NCI-H1930 (cell line): ENCODE data around the gene OR4D5.

Source experiments
- DNase-seq, 2 experiments: peaks; one replicate each; lab custom pipeline; 2025; lab: John Stamatoyannopoulos, UW

Gene OR4D5

DNA sequence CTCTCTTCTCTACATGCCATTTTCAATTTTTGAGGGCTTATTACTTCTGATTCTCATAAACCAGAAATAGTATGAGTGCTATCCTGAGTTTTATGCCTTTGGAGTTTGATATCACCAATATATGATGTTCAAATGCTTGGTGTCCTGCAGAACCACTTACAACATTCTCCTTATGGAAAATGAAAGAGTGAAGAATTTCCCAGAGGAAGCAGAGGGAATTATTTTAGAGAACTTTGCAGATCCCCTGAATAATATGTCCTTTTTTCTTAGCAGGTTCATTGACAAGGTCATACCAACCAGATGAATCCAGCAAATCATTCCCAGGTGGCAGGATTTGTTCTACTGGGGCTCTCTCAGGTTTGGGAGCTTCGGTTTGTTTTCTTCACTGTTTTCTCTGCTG lies at the start of gene OR4D5:
OR4D5 (plus strand) TSS at position 301 of the 400 bp plus-strand sequence; CDS start at position 301, 0 bp downstream.
- no peak for DNase-seq

DNA sequence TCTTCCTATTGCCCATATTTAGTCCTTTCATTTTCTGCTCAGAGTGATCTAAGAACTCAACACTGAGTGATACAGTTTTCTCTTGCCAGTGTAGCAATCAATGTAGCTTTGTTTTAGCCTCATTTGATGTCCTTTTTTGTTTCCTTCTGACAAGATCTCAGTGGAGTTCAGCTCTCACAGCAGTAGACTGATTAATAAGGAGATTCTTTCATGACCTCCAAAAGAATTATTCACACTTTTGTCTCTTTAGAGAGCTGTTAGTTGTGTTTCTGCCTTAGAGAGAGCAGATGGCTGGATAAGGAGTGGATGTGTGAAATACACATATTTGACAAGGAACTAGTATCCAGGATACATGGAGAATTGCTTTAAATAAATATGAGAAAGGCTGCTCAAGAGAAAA lies 47.4 kb upstream of the OR4D5 start:
- DNase-seq = no peak

DNA sequence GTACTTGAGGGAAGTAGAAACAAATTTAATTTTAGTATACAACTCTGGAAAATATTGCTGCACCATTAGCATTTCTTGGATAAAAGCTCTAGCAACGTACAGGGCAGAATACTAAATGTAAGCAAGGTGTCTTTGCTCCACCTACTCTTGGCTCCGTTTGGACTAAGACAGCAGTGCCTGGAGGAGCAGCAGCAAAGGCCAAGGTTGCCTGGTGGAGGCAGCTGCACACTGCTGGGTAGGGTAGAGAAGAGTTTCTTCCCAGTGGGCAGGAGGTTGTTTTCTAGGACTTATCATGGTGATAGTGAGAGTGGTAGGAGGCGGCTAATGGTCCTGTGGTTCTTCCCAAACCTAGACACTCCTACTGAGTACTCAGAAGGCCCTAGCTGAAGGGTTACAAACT lies 39.6 kb upstream of the OR4D5 start:
- no peak for DNase-seq

DNA sequence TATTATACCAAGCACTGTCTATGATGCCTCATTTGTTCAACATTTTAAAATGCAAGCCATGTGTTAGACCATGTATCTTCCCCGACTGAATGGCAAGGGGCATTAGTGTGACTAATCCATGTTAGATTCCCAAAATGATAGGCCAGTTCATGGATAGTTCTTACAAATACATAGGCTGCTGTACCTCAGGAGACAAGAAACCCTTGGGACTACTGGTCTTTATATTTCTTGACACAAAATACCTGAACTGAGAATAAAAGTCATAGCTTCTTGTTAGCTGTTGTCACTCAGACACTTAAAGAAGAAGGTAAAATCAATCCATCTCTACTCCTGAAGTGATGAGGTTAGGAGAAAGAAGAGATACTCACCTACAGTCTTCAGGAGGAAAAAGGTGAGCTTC lies 37.5 kb upstream of the OR4D5 start, which contains the start of gene OR8D4:
OR8D4 (plus strand) TSS at position 301 of the 400 bp plus-strand sequence. CDS start 4,265 bp downstream, outside the sequence.
- no peak for DNase-seq

DNA sequence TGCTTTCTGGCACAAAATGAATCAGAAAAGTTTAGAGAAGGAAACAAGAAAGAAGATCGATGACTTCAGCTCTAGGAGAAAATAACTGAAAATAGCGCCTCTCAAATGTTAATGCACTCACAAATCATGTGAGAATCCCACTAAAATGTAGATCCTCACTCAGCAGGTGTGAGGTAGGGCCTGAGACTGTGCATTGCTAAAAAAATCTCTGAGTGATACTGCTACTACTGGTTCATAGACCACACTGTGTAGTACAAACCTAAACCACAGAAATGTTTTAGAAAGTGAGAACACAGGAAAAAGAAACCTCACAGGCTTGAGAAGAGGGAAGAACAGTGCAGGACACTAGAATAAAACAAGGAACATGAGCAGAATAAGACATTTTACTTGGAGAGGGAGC lies 35.5 kb upstream of the OR4D5 start:
- no peak for DNase-seq

DNA sequence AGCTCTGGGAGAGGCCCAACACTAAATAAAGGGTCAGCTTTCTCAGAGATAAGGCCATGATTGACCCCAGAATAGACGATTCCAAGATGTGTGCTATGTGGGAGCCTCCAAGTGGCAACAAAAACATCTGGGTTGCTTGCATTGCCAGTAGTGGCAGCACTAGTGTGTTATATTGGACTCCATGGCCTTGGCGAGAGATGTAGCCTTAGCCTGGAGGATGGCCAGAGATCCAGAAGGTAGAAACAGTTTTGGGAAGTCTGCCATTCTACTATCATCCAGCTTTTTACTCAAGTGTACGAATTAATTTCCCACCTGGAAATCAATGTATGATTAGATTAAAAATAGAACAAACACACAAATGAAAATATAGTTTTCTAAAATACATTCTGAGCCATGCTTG lies 34.5 kb upstream of the OR4D5 start:
- no peak for DNase-seq

DNA sequence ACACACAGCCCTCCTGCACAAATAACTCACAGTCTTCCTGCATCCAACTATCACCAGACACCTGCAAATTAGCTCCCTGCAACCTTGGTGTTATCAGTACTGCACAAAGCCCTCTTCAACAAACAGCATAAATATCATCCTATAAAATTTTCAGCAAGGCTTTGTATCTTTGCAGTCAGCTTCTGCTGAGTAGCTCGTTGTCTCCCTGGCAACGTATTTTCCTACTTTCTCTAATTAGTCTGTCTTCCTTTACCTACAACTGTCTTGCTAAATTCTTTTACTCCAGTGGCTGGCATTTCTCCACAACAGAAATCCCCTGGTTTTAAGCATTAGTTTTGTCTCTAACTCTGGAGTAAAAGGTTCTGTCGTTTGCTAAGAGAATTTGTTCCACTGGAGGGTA lies 33.6 kb upstream of the OR4D5 start:
- DNase-seq = no peak

DNA sequence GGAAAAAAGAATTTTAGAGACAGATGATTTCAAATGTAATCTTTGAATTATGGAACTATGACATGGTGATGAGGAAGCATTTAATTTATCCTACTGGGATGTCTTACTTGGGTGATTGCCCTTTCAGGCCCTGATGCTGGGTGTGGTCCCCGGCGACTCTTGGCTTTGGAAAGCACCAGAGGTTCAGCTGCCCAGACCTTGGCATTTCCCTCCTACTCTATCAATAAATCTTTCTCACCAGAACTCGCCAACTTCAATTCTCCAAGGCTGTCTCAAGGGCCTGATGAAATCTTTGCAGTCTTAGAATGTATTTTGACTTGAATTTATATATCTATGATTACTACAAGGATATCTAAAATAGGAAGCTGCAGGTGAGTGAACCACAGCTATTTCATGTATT lies 18.5 kb upstream of the OR4D5 start:
- DNase-seq = no peak

DNA sequence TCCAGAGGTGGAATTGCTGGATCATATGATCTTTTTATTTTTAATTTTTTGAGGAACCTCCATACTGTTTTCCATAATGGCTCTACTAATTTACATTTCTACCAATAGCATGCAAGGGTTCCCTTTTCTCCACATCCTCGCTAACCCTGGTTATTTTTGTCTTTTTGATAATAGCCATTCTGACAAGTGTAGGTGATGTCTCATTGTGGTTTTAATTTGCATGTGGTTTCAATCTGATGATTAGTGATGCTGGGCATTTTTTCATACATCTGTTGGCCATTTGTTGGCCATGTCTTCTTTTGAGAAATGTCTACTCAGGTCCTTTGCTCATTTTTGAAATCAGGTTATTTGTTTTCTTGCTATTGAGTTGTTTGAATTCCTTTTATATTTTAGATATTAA lies 15.4 kb upstream of the OR4D5 start:
- DNase-seq = no peak

DNA sequence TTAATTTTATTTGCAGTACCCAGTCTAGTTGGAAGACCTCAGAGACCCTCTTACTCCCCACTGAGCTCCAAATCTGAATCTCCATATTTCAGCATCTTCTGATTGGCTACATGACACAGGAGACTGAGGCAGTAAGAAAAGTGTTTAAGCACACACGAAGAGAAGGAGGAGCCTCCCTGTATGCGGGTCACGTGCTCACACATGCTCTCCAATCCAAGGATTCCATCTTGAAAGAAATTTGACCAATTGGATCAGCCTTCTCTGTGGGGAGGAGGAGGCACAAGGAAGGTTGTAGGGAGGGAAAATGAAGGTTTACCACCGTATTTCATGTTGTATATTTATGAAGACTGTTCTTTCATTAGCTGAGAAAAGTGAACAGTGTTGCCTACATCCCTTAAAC lies 3.0 kb downstream of the OR4D5 start:
- no peak for DNase-seq

DNA sequence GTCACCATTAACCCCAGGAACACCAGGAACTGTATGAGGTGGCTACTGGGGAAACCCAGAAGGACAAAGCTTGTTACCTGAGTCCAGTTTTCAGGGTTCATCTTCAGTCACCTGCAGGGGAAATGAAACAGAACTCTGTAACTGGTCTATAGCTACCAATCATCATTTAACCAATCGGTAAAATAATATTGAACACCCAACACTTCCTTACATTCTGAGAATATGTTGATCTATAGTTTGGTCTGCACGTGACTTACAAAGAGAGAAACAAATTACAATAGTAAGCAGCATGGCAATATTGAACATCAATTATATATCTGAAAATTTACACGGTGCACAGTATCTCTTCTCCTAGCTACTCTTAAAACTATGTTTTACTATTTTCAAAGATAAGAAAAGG lies 4.3 kb downstream of the OR4D5 start, which contains the start of gene OR6T1:
OR6T1 (minus strand) TSS at position 101 of the 400 bp plus-strand sequence; CDS start at position 101, 0 bp downstream.
- no peak for DNase-seq

DNA sequence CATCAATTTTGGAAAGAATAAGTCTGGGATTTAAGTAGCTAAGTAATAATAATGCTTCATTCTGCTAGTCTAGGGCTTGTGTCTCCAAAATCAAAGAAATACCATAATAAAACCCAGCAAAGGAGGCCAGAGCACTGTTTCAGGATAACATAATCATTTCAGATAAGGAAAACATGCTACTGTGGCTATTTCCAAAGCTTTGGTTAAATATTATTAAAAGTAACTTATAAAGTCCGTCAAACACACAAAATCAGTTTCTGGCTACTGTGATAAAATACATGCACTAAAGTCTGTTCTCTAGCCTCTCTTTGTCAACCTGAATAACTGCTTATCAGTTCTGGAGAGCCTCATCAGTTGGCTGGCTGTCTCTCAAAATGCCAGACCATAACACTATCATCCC lies 5.7 kb downstream of the OR4D5 start:
- no peak for DNase-seq

DNA sequence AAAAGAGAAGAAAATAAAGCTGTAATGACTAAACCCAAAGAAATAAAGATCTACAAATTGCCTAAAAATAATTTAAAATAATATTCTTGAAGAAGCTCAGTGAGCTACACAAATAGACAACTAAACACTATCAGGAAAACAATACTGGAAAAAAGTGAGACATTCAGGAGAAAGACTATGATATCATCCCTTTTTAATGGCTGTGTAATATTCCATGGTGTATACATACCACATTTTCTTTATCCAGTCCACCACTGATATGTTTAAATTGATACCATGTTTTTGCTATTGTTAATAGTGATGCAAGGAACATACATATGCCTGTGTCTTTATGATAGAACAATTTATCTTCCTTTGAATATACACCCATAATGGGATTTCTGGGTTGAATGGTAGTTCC lies 17.3 kb downstream of the OR4D5 start:
- DNase-seq = no peak

DNA sequence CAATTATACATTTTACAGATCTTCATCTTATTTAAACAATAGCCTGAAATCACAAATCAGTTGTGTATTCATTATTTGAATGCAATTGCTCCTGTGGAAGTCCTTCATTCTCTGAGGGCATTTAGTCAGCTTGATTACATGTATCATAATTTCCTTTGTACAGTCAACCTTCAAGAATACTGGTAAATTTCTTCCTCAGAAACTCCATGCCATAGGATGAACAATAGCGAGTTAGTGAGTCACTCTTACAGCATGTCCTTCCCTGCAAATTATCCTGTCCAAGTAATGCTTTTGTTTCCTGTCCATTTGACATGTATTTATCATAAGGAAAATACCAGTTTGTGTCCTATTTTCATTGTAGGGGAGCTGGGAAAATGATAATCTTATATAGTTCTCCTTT lies 34.4 kb downstream of the OR4D5 start:
- no peak for DNase-seq

DNA sequence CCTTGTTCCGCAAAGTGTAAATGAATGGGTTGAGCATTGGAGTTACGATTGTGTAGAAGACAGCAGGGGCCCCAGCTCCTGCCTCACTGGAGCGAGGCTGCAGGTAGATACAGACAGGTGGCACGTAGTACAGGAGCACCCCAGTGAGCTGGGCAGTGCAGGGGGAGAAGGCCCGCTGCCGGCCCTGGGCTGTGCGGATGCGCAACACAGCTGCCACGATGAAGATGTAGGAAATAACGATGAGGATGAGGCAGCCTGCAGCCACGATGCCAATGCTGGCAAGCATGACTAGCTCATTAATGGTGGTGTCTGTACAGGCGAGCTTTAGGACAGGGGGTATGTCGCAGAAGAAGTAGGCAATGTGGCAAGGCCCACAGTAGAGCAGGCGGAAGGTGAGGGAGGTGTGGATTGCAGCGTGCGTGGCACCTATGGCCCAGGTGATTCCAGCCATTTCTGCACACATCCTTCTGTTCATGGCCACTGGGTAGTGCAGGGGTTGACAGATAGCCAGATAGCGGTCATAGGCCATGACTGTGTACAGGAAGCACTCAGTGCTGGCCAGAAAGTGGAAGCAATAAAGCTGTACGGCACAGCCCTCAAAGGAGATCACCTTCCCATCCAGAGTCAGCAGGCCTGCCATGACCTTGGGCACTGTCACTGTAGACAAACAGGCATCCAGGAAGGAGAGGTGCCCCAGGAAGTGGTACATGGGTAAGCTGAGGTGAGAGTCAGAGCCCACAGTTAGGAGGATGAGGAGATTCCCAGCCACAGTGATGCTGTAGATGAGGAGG lies 37.5 kb downstream of the OR4D5 start:
- no peak for DNase-seq

DNA sequence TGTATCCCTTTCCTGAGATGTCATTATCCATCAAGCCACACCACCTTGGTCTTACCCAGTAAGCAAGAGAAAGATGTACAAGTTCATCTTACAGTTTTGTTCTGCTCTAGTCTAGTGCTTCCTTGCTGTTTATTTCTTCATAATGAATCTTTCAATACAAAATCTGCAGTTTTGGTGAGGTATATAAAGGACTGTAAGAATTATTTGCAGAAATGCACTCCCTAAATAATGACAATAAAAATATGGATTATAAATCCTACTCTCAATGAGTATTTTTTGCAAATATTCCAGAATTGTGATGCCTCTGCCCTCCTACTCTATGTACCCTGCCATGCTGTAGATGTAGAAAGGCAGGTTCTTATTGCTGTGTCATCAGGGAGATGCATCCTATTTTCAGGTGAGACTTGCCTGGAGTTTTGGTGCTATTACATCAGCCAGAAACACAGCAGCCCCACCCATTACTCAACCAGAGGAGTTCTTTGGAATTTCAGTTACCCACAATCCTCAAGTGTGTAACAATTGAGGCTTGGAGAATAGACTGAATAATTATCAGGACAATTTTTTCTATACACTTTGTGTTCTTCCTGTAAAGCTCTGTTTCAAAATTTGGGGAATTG lies 38.4 kb downstream of the OR4D5 start, which contains the start of gene OR10S1:
OR10S1 (minus strand) TSS at position 51 of the 617 bp plus-strand sequence. CDS start 117 bp downstream, outside the sequence.
- peak in 1 of 2 experiments; percentile 17 for DNase-seq

DNA sequence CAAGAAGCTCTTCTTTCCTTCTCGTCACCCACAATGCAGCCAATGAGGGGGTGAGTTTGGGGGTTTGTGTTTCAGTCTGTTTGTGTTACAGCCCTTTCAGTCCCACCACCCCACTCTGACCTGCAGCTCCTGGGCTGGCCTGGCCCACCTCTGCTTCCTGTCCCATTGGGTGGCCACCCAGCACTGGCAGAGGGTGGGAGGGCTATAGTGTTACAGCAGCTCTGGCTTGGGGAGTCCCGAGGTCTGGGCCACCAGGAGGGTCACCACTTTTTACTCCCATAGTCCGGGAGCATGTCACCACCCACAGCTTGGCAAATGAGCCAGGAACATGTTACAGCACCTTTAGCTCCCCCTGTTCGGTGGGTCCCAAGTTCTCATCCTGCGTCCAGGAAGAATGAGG lies 39.9 kb downstream of the OR4D5 start:
- DNase-seq = no peak
